NCI-H2107 treated with DMSO at 0.1 percent for 48 hours (cell line): ENCODE data around the gene TRAPPC14.

Experiments
- DNase-seq: peaks from one replicate; lab custom pipeline; 2025; ENCODE audit not compliant: unreplicated experiment; lab: John Stamatoyannopoulos, UW

The TRAPPC14 gene

DNA sequence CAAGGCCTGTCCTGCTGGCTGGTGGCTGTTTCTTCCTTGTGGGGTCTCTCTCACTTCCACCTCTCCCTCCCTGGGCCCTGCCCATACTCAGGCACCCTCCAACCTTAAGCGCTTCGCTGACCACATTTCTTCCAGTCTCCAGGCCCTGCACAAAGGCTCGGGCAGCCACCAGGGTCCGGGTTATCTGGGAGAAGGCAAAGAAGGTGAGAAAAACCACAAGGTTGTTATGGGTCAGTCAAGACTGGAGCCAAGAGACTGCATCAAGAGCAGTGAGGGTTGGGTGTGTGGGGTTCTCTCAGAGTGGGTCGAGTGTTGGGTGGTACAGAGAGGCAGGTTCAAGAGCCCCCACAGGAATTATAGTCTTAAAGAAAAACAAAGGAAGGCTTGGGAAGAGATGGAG, 16.1 kb upstream of the TRAPPC14 start:
- DNase-seq = no peak

DNA sequence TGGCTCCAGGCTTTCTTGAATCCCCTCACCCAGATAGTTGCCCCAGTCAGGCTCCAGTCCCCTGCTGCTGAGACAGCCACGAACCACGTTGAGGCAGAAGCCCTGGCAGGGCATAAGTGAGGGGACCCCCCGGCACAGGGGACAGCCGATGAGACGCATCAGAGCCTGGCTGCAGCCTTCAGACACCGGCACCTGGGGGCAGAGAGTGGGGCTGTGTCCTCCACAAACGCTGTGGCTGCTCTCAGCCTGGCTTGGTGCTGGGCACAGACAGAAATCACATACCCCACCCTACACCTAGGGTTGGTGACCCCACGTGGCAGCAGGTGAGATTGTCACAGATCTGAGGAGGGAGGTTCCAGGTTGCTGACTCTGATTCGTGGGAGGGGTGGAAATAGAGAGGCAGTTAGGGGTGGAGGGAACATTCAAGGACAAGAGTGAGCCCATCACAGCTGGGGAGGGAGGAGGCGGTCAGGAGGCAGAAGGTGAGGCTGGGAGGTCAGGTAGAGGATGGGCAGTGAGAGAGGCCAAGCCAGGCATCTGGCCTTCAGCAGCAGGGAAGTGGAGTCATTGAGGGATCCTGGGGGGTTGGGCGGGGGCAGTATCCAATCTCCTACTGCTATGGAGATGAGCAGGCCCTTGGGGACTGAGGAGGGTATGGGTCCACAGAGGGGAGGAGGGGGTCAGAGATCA, 15.4 kb upstream of the TRAPPC14 start:
- no peak for DNase-seq

DNA sequence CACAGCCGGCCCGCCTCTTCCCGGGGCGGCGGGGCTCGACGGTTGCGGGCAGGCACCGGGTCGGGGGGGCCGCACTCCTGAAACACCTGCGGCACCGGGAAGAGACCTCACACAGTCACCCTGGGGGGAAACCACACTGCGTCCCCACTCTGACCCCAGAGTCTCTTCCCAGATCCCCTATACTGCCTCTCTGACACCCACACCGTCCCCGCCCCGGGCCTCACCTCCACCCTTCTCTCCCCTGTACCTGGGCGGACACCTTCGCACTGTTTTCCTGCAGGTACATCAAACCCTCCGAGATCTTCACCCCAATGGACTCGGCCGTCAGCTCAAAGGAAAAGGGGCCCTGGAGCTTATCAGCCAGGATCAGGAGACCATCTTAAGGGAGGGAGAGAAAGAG, 13.3 kb upstream of the TRAPPC14 start:
- no peak for DNase-seq

DNA sequence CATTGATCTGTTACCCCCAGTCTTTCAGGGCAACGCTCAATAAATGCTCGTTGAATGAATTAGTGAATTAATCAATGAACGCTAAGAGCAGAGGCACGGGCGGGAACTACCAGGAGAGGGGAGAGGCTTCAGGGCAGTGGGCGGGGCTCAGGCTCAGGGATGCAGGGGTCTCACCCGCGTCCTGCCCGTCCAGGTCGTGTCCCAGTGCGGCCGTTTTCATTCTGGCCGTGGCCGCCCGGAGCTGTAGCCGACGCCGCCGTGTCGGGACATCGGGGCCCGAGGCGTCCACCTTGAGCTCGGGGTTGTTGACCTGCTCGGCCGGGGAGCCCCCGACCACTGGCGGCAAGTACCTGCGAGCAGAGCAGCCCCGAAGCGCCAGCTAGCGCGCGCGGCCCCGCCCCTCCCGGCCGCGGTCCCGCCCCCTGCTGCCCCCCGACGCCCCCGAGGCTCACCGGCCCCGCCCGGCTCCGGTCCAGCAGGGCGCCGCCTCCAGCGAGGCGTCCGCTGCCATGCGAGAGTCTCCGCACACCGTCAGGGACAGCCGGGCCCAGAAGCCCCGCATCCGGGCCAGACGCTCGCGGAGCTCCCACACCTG, 12.7 kb upstream of the TRAPPC14 start:
- DNase-seq = no peak

DNA sequence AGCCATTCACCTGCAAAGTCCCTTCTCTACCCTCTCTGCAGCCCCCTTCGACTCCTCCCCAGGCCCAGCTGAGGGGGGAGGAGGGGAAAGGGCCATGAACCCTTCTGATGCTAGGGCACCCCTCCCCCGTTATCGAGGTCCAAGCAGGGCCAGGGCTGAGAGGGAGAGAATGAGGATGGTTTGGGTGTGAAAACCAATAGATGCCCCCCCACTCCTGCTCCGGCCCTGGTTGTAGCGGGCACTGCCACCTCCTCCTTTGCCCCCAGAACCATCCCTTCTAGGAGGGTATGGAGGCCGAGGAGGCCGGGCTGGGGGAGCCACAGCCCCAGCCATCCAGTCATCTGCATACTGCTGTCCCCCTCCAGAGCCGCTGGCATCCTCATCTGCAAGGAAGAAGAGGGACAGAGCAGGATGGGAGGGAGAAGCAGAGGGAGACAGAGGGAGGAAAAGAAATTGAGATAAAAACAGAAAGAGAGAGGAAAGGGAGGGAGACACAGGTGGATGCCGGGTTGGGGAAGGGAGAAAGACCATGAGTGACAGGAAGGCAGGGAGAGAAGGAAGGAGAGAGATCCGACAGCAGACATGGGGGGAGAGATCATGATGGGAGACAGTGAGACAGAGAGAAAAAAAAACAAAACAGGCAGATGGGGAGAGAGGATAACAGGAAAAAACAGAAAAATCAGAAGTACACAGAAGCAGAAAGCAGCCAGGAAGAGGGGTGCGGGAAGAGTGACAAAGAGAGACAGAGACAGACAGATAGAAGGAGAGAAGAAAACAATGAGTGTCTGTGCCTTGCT, 11.8 kb upstream of the TRAPPC14 start:
- DNase-seq = no peak

DNA sequence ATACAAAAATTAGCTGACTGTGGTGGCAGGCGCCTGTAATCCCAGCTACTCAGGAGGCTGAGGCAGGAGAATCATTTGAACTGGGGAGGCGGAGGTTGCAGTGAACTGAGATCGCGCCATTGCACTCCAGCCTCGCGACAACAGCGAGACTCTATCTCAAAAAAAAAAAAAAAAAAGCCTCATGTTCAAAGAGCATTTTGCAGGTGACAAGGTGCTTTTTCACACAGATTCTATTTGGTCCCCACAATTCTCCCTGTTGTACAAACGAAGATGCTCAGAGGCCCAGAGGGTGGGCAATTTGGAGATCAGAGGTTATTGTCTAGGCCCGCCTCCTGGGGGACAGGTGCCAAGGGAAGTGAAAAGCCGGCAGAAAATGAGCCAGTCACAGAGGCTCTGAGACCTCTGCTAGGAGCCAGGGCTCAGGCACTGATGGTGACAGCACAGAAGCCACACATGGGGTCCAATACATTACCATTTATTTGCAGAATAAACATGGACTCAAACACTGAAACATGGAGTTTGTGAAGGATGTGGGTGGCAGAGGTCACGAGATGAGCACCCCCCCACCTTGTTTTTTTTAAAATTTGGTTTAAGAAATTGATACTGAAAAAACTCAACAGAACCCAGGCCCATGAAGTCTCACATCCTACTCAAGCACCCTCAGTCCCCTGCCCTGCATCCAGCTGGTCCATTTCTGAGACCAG, 10.8 kb upstream of the TRAPPC14 start:
- no peak for DNase-seq

DNA sequence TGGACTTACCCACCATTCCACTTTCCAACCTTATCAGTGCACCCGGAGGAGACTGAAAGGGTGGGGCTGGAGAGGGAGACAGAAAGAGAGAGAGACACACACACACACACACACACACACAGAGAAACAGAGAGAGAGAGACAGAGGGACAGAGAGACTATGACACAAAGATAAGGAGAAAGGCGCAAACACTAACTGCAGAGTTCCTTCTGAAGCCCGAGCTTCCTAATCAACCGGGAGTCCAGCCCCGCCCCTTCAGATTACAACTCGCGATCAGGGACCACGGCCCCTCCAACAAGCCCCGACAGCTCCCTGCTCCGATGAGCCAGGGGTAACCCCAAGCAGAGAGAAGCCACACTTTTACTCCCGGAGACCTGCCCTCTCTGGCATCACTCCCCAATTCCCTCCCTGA, 9.4 kb upstream of the TRAPPC14 start:
- no peak for DNase-seq

DNA sequence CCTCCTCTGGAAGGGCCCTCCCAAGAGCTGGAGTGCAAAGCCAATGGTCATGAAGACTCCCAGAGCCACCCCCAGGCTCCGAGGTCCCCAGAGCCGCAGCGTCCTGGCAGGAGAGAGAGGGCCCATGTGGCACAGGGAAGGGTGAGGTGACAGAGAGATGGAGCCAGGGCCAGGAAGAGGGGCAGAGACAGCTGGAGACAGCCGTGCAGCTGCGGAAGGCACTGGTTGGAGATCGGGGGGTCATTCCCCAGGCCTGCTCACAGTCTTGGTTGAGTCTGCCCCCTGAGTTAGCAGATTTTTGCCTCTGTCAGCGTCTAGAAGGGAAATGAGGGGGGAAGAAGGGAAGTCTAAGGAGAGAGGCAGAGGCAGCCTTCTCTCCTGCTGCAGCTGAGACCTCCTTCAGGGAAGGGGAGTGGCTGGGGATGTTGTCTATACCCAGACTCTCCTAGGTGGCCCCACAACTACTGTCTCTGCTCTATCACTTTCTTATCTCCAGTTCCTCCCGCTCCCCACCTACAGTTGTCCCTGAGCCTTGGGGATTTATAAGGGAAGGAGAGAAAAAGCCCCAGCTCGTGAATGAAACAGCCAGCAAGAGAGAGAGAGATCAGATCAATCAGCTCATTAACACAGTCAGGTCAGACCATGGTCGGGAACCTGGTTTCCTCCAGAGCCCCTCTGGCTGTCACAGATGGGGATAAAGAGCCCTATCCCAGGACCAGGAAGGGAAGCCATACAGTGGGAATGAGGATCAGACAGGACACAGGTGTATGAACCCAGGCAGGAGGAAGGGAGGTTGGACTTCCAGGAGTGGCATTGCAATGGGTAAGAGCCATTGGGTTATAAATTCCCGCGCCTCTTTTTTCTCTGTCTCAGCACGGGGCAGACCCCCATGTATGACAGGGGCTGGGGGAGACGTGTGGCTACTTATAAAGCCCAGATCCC, 8.7 kb upstream of the TRAPPC14 start:
- no peak for DNase-seq

DNA sequence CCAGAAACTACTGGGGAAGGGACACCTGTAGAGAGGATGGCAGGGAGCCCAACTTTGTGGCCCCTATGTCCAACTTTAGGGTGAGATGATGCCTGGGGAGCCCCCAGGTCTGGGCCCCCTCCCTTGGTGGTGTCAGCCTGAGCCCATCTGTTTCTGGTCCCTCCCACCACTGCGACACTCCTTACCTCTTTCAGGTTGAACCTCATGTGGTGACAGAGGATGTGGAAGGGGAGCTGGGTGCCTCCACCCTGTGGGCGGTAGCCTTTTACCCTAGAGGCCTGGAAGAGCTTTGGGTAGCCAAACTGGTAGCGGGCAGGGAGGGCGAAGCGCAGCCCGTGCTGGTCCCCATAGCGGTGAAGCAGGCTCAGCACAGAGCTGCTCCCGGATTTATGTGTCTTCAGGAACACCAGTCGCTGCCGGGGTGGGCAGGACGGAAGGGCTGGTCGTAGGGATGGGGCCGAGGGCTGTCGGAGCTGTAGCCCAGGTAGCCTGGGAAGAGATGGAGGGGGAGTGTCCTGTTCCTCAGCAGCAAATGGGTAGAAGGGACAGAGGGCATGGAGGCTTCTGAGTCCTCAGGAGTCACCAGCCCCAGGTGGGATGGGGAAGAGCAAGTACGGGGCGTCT, 7.9 kb upstream of the TRAPPC14 start:
- no peak for DNase-seq

DNA sequence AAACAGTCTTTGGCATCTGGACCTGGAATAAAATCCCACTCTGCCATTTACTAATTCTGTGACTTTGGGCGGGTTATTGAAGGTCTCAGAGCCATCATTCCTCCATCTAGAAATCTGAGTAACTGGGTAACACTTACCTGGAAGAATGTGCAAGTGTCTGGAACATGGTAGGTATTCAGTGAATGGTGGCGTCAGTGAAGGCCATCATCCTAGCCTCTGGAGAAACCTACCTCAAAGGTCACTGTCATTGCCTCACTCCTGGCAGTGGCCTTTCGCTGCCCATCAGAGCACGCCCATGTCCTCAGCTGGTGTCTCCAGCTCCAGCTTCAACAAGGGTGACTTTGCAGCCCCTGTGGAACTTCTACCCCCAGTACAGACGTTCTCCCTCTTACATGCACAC, 5.3 kb upstream of the TRAPPC14 start:
- DNase-seq = no peak

DNA sequence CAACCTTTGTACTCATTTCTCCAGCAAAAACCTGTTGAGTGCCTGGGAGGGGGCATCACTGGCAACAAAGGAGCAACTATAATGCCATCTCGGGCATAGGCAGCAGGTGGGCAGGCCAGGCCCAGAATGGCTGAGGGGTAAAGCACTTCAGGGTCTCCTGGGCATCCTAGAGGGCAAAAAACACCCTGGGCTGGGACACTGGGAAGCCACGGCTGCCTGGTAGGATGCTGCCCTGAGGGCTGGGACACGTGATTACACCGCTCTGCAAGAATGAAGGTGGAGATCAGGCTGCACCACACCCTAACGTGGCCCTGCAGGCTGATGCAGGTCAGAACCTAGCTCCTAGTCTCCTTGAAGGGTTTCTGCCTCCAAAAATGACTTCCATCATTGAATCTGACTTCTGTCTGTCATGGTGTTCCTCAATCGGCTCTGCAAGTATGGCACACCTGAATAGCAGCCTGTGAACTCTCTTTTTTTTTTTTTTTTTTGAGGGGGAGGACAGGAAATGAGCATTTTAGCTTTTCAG, 4.5 kb upstream of the TRAPPC14 start:
- no peak for DNase-seq

DNA sequence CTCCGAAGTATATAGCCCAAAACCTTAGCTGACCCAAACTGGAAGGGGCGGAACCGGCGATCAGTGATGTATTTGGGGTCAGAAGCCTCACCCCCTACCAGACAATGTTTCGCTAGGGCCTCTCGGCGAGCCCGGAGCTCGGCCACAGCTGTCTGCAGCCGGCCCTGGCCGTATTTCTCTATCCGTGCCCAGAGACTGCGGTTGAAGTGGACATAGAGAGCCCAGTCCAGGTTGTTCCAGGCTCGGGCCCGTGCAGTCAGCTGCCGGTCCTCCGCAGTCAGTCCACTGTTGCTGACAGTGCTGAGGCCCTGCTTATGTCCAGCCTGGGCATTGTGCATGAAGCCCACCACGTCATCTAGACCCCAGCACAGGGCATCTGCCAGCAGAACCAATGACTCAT, 1.5 kb upstream of the TRAPPC14 start:
- DNase-seq = no peak

DNA sequence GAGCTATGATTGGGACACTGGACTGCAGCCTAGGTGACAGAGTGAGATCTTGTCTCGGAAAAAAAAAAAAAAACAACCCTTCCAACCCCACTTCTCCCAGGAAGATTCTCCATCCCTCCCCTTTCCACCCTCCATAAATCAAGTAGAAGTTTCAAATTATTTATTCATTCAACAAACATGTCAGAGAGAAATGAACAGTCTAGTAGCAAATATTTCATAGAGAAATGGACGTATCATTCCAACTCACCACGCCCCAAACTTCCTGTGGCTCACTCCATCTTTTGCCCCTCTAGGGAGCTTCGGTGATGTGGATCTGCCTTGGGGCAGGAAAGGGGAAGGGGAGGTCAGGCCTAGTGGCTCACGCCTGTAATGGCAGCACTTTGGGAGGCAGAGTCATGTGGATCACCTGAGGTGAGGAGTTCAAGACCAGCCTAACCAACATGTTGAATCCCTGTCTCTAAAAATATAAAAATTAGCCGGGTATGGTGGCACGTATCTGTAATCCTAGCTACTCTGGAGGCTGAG, 638 bp upstream of the TRAPPC14 start:
- DNase-seq = no peak

DNA sequence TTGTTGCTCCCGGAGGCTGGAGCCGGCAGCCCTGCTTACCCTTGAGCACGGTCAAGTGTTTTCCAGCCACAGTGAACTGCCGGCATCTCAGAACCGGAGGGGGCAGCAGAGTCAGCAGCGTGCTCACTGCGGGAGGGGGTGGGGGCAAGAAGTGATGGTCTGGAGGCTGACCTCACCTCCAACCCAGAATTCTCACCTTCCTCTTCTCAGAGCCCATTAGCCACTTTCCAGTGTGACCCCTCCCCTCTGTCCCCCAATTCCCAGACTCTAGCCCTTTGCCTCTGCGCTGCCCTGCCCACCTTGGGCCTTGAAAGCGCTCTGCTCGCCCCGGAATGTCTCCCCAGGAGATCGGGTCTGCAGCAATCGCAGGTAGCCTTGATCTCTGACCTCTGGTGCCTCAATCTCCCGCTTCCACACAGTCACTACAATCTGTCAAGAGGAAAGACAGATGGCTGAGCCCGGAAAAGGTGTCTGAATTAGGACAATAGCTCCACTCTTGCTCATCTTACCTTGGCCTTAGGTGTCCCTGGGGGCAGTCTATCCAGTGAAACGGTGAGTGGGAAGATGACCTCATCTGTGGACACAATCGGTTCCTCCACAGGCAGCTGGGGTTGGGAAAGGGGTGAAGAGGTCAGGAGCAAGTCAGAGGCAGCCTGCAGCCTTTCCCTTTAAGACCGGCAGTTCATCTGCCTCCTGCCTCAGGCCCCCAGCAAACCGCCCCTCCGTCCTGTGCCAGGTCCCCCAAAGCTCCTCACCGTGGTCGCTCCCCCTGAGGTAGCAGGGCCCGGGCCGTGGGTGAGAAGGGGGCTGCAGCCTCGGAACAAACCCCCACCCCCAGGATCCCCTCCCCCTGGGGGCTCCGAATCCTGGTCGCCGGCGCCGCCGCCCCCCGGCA, 942 bp downstream of the TRAPPC14 start:
- no peak for DNase-seq

DNA sequence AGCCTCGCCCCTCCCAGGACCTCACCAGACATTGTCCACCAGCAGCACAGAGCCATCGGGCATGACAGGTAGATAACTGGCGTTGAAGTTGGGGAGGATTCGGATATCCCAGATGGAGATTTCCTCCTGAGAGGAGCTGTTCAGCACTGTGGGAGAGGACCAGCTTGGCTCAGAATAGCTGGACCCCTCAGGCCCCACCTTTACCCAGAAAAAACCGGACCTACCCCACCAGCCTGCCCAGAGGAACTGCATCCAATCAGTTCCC, 1.5 kb downstream of the TRAPPC14 start:
- no peak for DNase-seq

DNA sequence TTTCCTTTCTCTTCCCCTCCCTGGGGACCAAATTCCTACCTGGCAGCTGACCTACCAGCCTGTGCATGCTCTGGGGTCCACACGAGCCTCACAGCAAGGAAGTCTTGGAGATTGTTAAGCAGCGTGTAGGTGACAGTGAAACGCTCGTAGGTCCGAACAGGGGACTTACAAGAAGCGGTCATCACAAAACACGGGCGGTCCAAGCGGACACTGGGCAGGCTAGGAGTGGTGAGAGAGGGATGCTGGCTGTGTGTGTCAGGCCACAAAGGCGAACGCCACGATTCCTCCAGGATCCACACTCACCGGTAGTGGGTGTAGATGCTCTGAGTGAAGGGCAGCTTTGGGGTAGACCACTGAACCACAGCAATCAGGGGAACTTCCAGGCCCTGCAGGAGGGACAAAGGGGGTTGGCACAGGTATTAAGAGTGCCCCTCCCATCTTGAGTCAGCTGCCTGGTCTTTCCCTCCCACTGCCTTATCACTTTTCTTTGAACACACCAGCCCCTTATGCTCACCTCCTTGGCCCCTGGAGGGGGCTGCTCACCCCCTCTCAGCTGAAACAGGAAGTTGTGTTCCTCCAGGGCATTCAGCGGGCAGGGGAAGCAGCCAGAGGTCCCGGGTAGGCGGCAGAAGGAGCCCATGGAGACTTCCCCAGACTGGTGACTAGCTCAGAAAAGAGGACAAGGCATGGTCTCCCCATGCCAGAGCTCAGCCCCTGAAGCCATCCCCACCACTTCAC, 2.0 kb downstream of the TRAPPC14 start:
- DNase-seq = no peak

DNA sequence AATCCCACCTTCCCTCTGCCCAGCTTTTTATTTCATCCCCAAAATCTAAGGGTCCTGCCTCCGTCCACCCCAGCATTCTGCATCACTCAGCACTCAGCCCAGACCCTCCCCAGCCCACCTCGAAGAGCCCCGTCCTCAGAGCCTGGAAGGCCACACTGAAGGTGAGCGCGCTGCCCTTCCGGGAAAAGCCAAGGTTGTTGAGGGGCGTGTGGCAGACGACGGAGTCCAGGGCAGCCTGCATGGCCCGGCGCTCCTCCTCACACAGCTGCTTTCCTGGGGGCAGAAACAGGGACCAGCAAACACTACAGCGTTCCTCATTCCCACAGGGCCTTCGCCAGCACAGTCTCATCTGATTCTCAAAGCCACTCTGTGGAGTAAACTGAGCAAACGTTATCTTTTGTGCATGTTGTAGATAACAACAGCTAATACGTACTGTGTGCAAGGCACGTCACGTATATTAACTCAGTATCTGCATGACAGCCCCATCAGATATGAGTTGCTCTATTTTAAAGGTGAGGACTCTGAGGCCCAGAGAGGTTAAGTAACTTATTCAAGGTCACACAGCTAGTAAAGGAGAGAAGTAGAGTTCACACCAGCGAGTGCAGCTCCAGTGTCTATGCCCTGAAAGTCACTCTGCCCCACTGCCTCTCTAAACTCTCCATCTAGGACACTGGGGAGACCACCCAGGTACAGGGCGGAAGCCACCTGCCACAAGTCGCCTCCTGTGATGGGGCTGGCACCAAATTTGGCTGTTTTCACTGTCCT, 2.8 kb downstream of the TRAPPC14 start:
- no peak for DNase-seq
